GM12878 (cell line): Measurements from ENCODE around the gene THAP11. TPM values are rescaled to one million over a fixed set of nuclear protein-coding genes. Genes with fewer than 3 reads are reported as not detected.

Experiments used
- CHD2 ChIP-seq: IDR thresholded peaks from 2 replicates; pipeline ENCODE4 v1.6.1; 2011; ENCODE audit warnings: low read depth, low read length, improper control_type of control experiment, borderline replicate concordance
- KDM1A ChIP-seq: fragments of 200-600 bp; sonication (generic); IDR thresholded peaks from 2 replicates; pipeline ENCODE4 v1.6.1; 2016; ENCODE audit warnings: borderline replicate concordance
- RUNX3 ChIP-seq: IDR thresholded peaks from 2 replicates; pipeline ENCODE4 v1.6.1; 2012; ENCODE audit warnings: low read length, inconsistent platforms
- ZNF217 ChIP-seq: fragments of 450-650 bp; IDR thresholded peaks from 2 replicates; pipeline ENCODE4 v1.6.1; 2017; ENCODE audit warnings: antibody characterized with exemption, mild to moderate bottlenecking
- polyA plus RNA-seq, 11 experiments: library from polyadenylated mRNA; depleted of rRNA in 4 of 11; unstranded in 6 of 11; stranded (reverse) in 5 of 11; fragments of >200 nt; fragmentation: Nextera tagmentation in 4 of 11; fragmentation: Illumina TruSeq in 1 of 11; extraction: Ambion mirVana in 4 of 11; extraction: Trizol in 1 of 11; gene quantifications; 1 replicate in 1 of 11; 2 replicates in 10 of 11; pipeline versions ENCODE4 v1.2.1 to v1.2.3, GENCODE V29; 2011 to 2016; ENCODE audit warnings: inconsistent platforms in 2 of 11, missing spikeins in 2 of 11, low read depth in 1 of 11
- total RNA-seq, 4 experiments: library from RNA; depleted of rRNA in 3 of 4; stranded (reverse); fragments of >200 nt in 3 of 4; fragmentation: Illumina TruSeq in 1 of 4; extraction: Trizol in 1 of 4; gene quantifications; 2 replicates each; pipeline versions ENCODE4 v1.2.1 to v1.2.3, GENCODE V29; 2013 to 2021
- TF ChIP-seq, protein P1 (sequence below): fragments of 450-650 bp; IDR thresholded peaks from 2 replicates; pipeline ENCODE4 v1.6.1; 2018; ENCODE audit warnings: borderline replicate concordance, mild to moderate bottlenecking; ENCODE audit not compliant: partially characterized antibody
- TF ChIP-seq, protein P2 (sequence below): fragments of 450-650 bp; IDR thresholded peaks from 2 replicates; pipeline ENCODE4 v1.6.1; 2016; ENCODE audit warnings: mild to moderate bottlenecking

THAP11 gene
- total and polyA plus RNA-seq, 10 of the 15 experiments (the other 5 are each of a cell fraction or from before 2014, with no cell fraction given): 2.5 to 36.7 (median 21.4) TPM

DNA sequence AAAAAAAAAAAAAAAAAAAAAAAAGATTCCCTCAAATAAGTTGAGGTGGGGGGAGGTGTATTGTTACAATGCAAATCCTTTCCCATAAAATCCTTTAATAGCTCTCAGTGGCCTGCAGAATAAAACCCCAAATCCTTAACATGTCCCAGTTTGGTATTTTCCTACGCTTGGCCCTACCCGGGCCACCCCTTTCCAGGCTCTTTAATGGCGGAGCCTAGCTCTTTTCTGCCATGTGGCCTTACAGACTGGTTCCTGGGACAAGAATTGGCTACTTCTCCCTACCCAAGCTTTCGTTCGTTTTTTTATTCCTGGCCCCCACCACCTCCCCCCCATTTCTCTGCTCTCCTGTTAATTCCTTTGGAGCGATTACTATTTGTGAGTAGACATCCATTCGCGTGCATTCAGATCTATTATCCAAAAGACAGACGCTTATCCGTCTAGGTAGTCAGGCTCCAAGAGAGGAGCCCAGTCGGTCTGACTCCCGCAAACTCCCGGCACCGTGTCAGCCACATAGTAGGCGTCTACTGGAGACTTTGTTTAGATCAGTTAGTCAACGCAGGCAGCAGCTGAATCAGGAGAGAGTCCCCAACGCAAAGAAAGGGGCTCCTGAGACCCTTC lies 813 bp upstream of the THAP11 start (continued):
- TF ChIP-seq, protein P1, sequence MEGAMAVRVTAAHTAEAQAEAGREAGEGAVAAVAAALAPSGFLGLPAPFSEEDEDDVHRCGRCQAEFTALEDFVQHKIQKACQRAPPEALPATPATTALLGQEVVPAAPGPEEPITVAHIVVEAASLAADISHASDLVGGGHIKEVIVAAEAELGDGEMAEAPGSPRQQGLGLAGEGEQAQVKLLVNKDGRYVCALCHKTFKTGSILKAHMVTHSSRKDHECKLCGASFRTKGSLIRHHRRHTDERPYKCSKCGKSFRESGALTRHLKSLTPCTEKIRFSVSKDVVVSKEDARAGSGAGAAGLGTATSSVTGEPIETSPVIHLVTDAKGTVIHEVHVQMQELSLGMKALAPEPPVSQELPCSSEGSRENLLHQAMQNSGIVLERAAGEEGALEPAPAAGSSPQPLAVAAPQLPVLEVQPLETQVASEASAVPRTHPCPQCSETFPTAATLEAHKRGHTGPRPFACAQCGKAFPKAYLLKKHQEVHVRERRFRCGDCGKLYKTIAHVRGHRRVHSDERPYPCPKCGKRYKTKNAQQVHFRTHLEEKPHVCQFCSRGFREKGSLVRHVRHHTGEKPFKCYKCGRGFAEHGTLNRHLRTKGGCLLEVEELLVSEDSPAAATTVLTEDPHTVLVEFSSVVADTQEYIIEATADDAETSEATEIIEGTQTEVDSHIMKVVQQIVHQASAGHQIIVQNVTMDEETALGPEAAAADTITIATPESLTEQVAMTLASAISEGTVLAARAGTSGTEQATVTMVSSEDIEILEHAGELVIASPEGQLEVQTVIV: no peak
- TF ChIP-seq, protein P2, sequence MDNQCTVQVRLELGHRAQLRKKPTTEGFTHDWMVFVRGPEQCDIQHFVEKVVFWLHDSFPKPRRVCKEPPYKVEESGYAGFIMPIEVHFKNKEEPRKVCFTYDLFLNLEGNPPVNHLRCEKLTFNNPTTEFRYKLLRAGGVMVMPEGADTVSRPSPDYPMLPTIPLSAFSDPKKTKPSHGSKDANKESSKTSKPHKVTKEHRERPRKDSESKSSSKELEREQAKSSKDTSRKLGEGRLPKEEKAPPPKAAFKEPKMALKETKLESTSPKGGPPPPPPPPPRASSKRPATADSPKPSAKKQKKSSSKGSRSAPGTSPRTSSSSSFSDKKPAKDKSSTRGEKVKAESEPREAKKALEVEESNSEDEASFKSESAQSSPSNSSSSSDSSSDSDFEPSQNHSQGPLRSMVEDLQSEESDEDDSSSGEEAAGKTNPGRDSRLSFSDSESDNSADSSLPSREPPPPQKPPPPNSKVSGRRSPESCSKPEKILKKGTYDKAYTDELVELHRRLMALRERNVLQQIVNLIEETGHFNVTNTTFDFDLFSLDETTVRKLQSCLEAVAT: 0 out of 2 replicates have a peak, but pooled peaks have one; percentile 55
- no peak for TF ChIP-seq CHD2
- TF ChIP-seq KDM1A: no peak
- no peak for TF ChIP-seq ZNF217
- no peak for TF ChIP-seq RUNX3
